ENCODE measurements around the gene SUSD6.

DNA sequence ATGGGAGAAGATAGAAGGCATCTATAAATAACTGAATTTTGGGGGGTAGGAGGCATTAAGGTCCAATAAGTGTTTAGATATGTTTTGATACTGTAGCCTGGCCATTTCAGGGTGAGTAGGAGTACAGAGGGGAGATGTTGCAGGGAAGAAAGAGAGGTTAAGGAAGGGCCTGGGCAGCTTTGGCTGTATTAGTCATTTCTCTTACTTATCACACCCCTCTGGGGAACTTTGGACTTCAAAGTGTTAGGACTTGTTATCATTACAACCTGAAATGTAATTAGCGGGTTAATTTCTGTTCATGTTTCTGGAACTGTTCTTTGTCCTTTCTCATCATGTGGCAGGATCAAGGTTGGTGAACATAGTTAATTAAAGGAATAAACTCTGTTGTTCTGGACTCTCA lies 40.3 kb downstream of the SUSD6 start:
- no peak for TF ChIP-seq TAF1 (IDR thresholded peaks at IDR 0.05; ENCODE audit: control insufficient read depth, extremely low read depth, insufficient read depth, low read length, severe bottlenecking)
- no peak for TF ChIP-seq ELF4 (CRISPR knock-in tag; IDR thresholded peaks at IDR 0.05)
- TF ChIP-seq YBX1 (IDR thresholded peaks at IDR 0.05), result no peak
- TF ChIP-seq, protein P1, sequence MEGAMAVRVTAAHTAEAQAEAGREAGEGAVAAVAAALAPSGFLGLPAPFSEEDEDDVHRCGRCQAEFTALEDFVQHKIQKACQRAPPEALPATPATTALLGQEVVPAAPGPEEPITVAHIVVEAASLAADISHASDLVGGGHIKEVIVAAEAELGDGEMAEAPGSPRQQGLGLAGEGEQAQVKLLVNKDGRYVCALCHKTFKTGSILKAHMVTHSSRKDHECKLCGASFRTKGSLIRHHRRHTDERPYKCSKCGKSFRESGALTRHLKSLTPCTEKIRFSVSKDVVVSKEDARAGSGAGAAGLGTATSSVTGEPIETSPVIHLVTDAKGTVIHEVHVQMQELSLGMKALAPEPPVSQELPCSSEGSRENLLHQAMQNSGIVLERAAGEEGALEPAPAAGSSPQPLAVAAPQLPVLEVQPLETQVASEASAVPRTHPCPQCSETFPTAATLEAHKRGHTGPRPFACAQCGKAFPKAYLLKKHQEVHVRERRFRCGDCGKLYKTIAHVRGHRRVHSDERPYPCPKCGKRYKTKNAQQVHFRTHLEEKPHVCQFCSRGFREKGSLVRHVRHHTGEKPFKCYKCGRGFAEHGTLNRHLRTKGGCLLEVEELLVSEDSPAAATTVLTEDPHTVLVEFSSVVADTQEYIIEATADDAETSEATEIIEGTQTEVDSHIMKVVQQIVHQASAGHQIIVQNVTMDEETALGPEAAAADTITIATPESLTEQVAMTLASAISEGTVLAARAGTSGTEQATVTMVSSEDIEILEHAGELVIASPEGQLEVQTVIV (CRISPR knock-in tag; IDR thresholded peaks at IDR 0.05; ENCODE audit: borderline replicate concordance), result no peak
- no peak for TF ChIP-seq RCOR1 (IDR thresholded peaks at IDR 0.05; ENCODE audit: borderline replicate concordance in 1 of 2, low read depth in 2 of 2, low read length in 2 of 2)
- TF ChIP-seq, protein P2, sequence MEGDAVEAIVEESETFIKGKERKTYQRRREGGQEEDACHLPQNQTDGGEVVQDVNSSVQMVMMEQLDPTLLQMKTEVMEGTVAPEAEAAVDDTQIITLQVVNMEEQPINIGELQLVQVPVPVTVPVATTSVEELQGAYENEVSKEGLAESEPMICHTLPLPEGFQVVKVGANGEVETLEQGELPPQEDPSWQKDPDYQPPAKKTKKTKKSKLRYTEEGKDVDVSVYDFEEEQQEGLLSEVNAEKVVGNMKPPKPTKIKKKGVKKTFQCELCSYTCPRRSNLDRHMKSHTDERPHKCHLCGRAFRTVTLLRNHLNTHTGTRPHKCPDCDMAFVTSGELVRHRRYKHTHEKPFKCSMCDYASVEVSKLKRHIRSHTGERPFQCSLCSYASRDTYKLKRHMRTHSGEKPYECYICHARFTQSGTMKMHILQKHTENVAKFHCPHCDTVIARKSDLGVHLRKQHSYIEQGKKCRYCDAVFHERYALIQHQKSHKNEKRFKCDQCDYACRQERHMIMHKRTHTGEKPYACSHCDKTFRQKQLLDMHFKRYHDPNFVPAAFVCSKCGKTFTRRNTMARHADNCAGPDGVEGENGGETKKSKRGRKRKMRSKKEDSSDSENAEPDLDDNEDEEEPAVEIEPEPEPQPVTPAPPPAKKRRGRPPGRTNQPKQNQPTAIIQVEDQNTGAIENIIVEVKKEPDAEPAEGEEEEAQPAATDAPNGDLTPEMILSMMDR (IDR thresholded peaks at IDR 0.05 in 2 of 3, conservative IDR thresholded peaks at IDR 0.05 in 1 of 3; ENCODE audit: insufficient read depth in 2 of 3, low read depth in 1 of 3, low read length in 3 of 3), result no peak
- no peak for TF ChIP-seq ZSCAN32 (CRISPR knock-in tag; IDR thresholded peaks at IDR 0.05)
- TF ChIP-seq BHLHE40 (IDR thresholded peaks at IDR 0.05; ENCODE audit: low read length), result no peak
- no peak for TF ChIP-seq TAF9B (IDR thresholded peaks at IDR 0.05; ENCODE audit: partially characterized antibody)
- no peak for TF ChIP-seq L3MBTL2 (IDR thresholded peaks at IDR 0.05)
- no peak for TF ChIP-seq ZNF282 (CRISPR knock-in tag; IDR thresholded peaks at IDR 0.05)
